Lung (tissue), 12 donors: ENCODE results near the gene ZSWIM3. TPM values are rescaled to one million over a fixed set of nuclear protein-coding genes. Genes with fewer than 3 reads are reported as not detected.

Experiments used
- ATAC-seq: fragments of 200-7000 bp; cut with Tn5 transposase; one replicate; pipeline ENCODE4 v1.9.1; 2020; ENCODE audit warnings: moderate number of reproducible peaks; ENCODE audit not compliant: insufficient read depth, low FRiP score
- DNase-seq, 3 donors: peaks; one replicate each; pipeline ENCODE4 v3.0.0-alpha.2; 2013 to 2017
- H3K27ac ChIP-seq, 2 donors: one replicate each; pipeline ENCODE4 v1.5.1; 2013; ENCODE audit warnings: mild to moderate bottlenecking in 2 of 2, moderate library complexity in 2 of 2, control low read depth in 1 of 2, inconsistent platforms in 1 of 2, low read depth in 1 of 2, low read length in 1 of 2
- H3K27me3 ChIP-seq, 3 donors: one replicate each; pipeline ENCODE4 v1.5.1; 2013; ENCODE audit warnings: low read length in 2 of 3; ENCODE audit not compliant: control insufficient read depth in 3 of 3, insufficient read depth in 3 of 3
- H3K36me3 ChIP-seq, 4 donors: one replicate each; pipeline ENCODE4 v1.5.1; 2013; ENCODE audit warnings: low read length in 4 of 4, mild to moderate bottlenecking in 1 of 4, moderate library complexity in 1 of 4; ENCODE audit not compliant: control insufficient read depth in 4 of 4, insufficient read depth in 4 of 4
- H3K4me1 ChIP-seq, 5 donors: one replicate each; pipeline ENCODE4 v1.5.1; 2013; ENCODE audit warnings: low read length in 5 of 5, mild to moderate bottlenecking in 2 of 5, moderate library complexity in 1 of 5; ENCODE audit not compliant: control insufficient read depth in 5 of 5, insufficient read depth in 5 of 5
- H3K4me3 ChIP-seq: one replicate; pipeline ENCODE4 v1.5.1; 2013; ENCODE audit warnings: mild to moderate bottlenecking, control low read depth, moderate library complexity
- H3K9ac ChIP-seq, 2 donors: one replicate each; pipeline ENCODE4 v1.5.1; 2013; ENCODE audit warnings: low read length in 2 of 2, control low read depth in 1 of 2; ENCODE audit not compliant: insufficient read depth in 1 of 2
- H3K9me3 ChIP-seq, 4 donors: one replicate each; pipeline ENCODE4 v1.5.1; 2013; ENCODE audit warnings: low read length in 3 of 4, mild to moderate bottlenecking in 1 of 4, moderate library complexity in 1 of 4; ENCODE audit not compliant: control insufficient read depth in 4 of 4, insufficient read depth in 3 of 4
- WGBS, 2 donors: extraction: QIAGEN DNeasy Blood & Tissue Kit; methylation state at CpG; one replicate each; pipeline ENCODE4 v1.1.7; 2013; 5-methylcytosine and 5-hydroxymethylcytosine counted together
- polyA plus RNA-seq, 2 donors: library from polyadenylated mRNA; stranded (reverse); fragments of 200-250 nt; gene quantifications; one replicate each; pipeline ENCODE4 v1.2.1, GENCODE V29; 2013
- total RNA-seq, 2 donors: library from RNA; depleted of rRNA in 1 of 2; stranded (reverse); fragments of >200 nt in 1 of 2; gene quantifications; one replicate each; pipeline ENCODE4 v1.2.1, GENCODE V29; 2014 to 2021
- TF ChIP-seq, protein P1 (sequence below): IDR thresholded peaks from 2 replicates; pipeline ENCODE4 v1.5.1; 2012; ENCODE audit warnings: mild to moderate bottlenecking; ENCODE audit errors: control extremely low read depth, extremely low read depth
- donor health status: control.
- donor health status: control.
- donor health status: Bipolar disorder and iron deficiency.
- donor health status: healthy.
- donor health status: DM: yes; HTN: yes; CAD: no.

Gene ZSWIM3
- total and polyA plus RNA-seq, 4 donors, result 1.7 to 5.2 (median 3.4) TPM

DNA sequence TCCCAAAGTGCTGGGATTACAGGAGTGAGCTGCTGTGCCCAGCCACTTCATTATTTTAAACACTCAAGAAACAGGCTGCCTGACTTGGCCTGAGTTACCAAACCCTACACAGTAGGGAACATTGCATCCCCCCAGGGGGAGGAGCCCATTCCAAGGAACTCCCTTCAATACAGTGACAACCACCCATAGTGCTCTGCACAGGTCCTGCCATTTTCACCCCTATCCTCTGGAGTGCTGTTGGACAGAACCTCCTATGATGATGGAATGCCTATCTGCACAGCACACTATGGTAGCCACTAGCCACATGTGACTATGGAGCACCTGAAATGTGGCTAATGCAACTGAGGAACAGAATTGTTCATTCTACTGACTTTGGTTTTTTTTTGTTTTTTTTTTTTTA lies 12.0 kb upstream of the ZSWIM3 start:
- no peak for ATAC-seq
- no peak overlapping the region for H3K27ac ChIP-seq
- TF ChIP-seq, protein P1, sequence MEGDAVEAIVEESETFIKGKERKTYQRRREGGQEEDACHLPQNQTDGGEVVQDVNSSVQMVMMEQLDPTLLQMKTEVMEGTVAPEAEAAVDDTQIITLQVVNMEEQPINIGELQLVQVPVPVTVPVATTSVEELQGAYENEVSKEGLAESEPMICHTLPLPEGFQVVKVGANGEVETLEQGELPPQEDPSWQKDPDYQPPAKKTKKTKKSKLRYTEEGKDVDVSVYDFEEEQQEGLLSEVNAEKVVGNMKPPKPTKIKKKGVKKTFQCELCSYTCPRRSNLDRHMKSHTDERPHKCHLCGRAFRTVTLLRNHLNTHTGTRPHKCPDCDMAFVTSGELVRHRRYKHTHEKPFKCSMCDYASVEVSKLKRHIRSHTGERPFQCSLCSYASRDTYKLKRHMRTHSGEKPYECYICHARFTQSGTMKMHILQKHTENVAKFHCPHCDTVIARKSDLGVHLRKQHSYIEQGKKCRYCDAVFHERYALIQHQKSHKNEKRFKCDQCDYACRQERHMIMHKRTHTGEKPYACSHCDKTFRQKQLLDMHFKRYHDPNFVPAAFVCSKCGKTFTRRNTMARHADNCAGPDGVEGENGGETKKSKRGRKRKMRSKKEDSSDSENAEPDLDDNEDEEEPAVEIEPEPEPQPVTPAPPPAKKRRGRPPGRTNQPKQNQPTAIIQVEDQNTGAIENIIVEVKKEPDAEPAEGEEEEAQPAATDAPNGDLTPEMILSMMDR, result no peak
- H3K4me3 ChIP-seq, result no peak overlapping the region
- peaks cover 0 to 5% (median 2%) of the 10 kb centered on the region in 5 donors for H3K4me1 ChIP-seq
- no peaks in the 10 kb centered on the region for H3K27me3 ChIP-seq
- H3K9me3 ChIP-seq, result peaks cover 0 to 4% (median 0%) of the 10 kb centered on the region in 4 donors
- peaks cover 23 to 43% (median 32%) of the 10 kb centered on the region in 4 donors for H3K36me3 ChIP-seq
- no peak for DNase-seq
- H3K9ac ChIP-seq, result no peak overlapping the region

DNA sequence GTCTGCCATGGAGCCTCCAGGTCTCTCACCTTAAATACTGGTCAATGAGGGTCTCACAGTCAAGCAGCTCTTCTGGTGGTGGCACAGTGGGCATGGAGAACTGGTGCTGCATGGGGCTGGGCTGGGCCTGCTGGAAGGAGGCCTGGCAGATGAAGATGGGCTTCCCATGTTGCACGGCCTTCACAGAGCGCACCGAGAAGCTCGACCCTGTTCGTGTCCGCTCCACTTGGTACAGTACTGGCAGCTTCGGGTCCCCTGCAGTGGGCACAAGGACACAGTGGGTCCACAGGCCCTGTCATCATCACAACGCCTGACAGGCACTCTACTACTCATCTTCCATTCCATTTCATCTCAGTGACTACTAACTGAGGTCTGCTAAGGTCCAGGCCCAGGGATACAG lies 9.0 kb upstream of the ZSWIM3 start:
- H3K27me3 ChIP-seq, result no peaks in the 10 kb centered on the region
- DNase-seq, result no peak
- no peak overlapping the region for H3K27ac ChIP-seq
- H3K4me3 ChIP-seq, result no peak overlapping the region
- TF ChIP-seq, protein P1, result no peak
- peaks cover 7 to 41% (median 24%) of the 10 kb centered on the region in 4 donors for H3K36me3 ChIP-seq
- H3K9ac ChIP-seq, result no peak overlapping the region
- peaks cover 0 to 3% (median 0%) of the 10 kb centered on the region in 5 donors for H3K4me1 ChIP-seq
- ATAC-seq, result no peak
- peaks cover 0 to 6% (median 0%) of the 10 kb centered on the region in 4 donors for H3K9me3 ChIP-seq
- WGBS, 2 donors, result 95 to 97% methylated on average over 8 of the region's 8 CpGs

DNA sequence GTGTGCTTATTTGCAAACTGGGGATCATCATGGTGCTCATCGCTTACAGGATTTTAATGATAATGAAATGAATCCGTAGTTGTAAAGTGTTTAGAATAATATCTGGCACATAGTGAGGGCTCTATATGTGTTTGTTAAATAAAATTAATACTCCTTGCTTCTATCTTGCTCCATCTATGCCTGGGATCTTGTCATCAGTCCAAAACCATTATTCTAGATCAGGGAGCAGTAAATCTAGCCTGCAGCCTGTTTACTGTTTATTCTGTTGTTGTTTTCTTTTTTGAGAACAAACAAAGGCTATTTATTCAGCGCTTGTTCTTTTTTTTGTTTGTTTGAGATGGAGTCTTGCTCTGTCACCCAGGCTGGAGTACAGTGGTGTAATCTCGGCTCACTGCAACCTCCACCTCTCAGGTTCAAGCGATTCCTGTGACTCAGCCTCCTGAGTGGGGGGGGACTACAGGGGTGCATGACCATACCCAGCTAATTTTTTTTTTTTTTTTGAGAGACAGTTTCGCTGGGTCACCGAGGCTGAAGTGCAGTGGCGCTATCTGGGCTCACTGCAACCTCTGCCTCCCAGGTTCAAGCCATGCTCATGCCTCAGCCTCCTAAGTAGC lies 8.3 kb upstream of the ZSWIM3 start:
- no peak overlapping the region for H3K4me3 ChIP-seq
- ATAC-seq, result no peak
- 93 to 95% methylated on average over 8 of the region's 8 CpGs for WGBS, 2 donors
- TF ChIP-seq, protein P1, result no peak
- no peak overlapping the region for H3K27ac ChIP-seq
- H3K36me3 ChIP-seq, result peaks cover 7 to 36% (median 18%) of the 10 kb centered on the region in 4 donors
- peaks cover 0 to 3% (median 0%) of the 10 kb centered on the region in 5 donors for H3K4me1 ChIP-seq
- H3K27me3 ChIP-seq, result no peaks in the 10 kb centered on the region
- DNase-seq, result no peak
- no peak overlapping the region for H3K9ac ChIP-seq
- H3K9me3 ChIP-seq, result peaks cover 0 to 6% (median 0%) of the 10 kb centered on the region in 4 donors

DNA sequence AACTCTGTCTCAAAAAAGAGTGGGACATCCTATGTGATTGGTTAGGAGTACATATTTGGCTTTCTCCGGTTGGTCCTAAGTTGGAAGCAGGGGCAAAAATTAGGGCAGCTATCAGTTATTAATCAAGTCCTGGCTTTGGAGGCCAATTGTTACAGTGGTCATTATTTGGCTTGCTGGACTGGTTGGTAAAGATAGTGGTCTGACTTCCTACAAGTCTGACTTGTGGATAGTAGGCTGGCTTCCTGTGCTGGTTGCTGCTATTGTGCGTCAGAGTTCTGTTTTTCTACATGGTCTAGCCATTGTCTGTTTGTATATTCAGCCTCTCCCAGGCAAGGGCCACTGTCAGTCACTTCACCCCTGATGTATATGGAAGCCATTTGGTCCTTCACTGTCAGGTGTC lies 7.2 kb upstream of the ZSWIM3 start:
- TF ChIP-seq, protein P1, result no peak
- peaks cover 0 to 6% (median 0%) of the 10 kb centered on the region in 5 donors for H3K4me1 ChIP-seq
- no peak overlapping the region for H3K4me3 ChIP-seq
- DNase-seq (no peak), ATAC-seq (no peak)
- peaks cover 7 to 34% (median 15%) of the 10 kb centered on the region in 4 donors for H3K36me3 ChIP-seq
- no peaks in the 10 kb centered on the region for H3K27me3 ChIP-seq
- whole genome bisulfite sequencing, 2 donors, result 91 to 95% methylated on average over 2 of the region's 2 CpGs
- H3K27ac ChIP-seq, result no peak overlapping the region
- peaks cover 0 to 6% (median 0%) of the 10 kb centered on the region in 4 donors for H3K9me3 ChIP-seq
- H3K9ac ChIP-seq, result no peak overlapping the region
